Transverse colon (tissue), 3 donors: ENCODE results near the gene DPH5.

Source experiments
- CTCF ChIP-seq, 5 experiments: fragments of 200-600 bp in 3 of 5; fragments of 450-650 bp in 2 of 5; sonication (generic) in 3 of 5; IDR thresholded peaks; 1 replicate in 2 of 5; 2 replicates in 3 of 5; pipeline ENCODE4 v1.5.1; 2016 to 2017; ENCODE audit warnings: antibody characterized with exemption in 5 of 5, inconsistent platforms in 3 of 5, mild to moderate bottlenecking in 2 of 5, moderate library complexity in 1 of 5
- EP300 ChIP-seq: sonication (generic); formaldehyde crosslinking; IDR thresholded peaks from one replicate; pipeline ENCODE4 v1.6.1; 2017; ENCODE audit warnings: antibody characterized with exemption, low read depth
- POLR2A ChIP-seq: fragments of 450-650 bp; IDR thresholded peaks from one replicate; pipeline ENCODE4 v1.6.1; 2016; ENCODE audit warnings: antibody characterized with exemption, mild to moderate bottlenecking, moderate library complexity

- TF ChIP-seq CTCF (IDR thresholded peaks at IDR 0.05) (no peak), POLR2A (no peak), EP300 (no peak)
Observed at GRCh38 chr1:100941580-100942216, 83.9 kb downstream of the DPH5 start.
